ENCODE results near the gene USP35. TPM values are rescaled to one million over a fixed set of nuclear protein-coding genes. Genes with fewer than 3 reads are reported as not detected.
"Not testable (repeated sequence)": the region's sequence is repeated elsewhere in the genome, so short reads cannot be mapped to it uniquely, and the experiment has no call there.

Gene USP35
- total RNA-seq, 4 donors from 2014 or later = 7.4 to 17.2 (median 10.9) TPM

DNA sequence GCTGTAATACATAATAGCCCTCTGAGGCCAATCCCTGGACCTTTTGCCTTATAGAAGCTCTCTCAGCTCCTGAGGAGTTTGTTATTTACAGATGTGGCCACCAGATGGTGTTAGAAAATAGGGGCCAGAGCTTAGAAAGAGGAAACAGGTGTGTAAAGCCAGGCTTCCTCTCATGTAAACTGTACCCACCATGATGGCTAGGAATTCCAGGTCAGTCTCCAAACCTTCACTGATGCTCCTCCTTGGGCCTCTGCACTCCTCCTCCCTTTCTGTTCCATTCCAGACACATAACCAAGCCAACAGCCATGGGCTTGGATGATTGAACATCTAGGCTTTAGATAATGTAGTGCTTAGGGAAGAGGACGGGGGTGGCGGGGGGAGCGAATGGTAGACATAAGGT, 39.7 kb downstream of the USP35 start:
- DNase-seq = peak; percentile 22
- in situ Hi-C loops (cut with MboI; ENCODE audit: low pct_ligation_motif_present in 1 of 4, low pct_unique_long_range_greater_than_20kb in 1 of 4, low sequenced_read_pairs in 3 of 4) = loop anchor here in 3 of 4 donors (10.0 to 25.0 kb wide), 4 partner anchors 184 to 336 kb away; partner anchors contain the start of genes GAB2 (in 1 of the 3) and NARS2 (in 1 of the 3)
- Histone ChIP-seq H3K4me1 (peaks cover 0 to 14% (median 0%) of the 10 kb centered on the region in 4 donors), H3K27ac (no peak overlapping the region), H3K9me3 (no peaks in the 10 kb centered on the region), H3K4me3 (no peak overlapping the region), H3K27me3 (no peaks in the 10 kb centered on the region), H3K36me3 (peaks cover 0 to 6% (median 0%) of the 10 kb centered on the region in 4 donors)
- WGBS, 2 donors (ENCODE audit: low coverage in 1 of 2) = 89 to 97% methylated on average over 3 of the region's 3 CpGs
- TF ChIP-seq POLR2A (IDR thresholded peaks at IDR 0.05) (no peak), POLR2AphosphoS5 (IDR thresholded peaks at IDR 0.05) (no peak), EP300 (IDR thresholded peaks at IDR 0.05; ENCODE audit: low read depth) (no peak)
- TF ChIP-seq, protein P1, sequence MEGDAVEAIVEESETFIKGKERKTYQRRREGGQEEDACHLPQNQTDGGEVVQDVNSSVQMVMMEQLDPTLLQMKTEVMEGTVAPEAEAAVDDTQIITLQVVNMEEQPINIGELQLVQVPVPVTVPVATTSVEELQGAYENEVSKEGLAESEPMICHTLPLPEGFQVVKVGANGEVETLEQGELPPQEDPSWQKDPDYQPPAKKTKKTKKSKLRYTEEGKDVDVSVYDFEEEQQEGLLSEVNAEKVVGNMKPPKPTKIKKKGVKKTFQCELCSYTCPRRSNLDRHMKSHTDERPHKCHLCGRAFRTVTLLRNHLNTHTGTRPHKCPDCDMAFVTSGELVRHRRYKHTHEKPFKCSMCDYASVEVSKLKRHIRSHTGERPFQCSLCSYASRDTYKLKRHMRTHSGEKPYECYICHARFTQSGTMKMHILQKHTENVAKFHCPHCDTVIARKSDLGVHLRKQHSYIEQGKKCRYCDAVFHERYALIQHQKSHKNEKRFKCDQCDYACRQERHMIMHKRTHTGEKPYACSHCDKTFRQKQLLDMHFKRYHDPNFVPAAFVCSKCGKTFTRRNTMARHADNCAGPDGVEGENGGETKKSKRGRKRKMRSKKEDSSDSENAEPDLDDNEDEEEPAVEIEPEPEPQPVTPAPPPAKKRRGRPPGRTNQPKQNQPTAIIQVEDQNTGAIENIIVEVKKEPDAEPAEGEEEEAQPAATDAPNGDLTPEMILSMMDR (IDR thresholded peaks at IDR 0.05) = peak; percentile 42 to 64 (median 55)
- intact Hi-C loops (cut with DNase I; ENCODE audit: low total_unique reads) = no loop called here

DNA sequence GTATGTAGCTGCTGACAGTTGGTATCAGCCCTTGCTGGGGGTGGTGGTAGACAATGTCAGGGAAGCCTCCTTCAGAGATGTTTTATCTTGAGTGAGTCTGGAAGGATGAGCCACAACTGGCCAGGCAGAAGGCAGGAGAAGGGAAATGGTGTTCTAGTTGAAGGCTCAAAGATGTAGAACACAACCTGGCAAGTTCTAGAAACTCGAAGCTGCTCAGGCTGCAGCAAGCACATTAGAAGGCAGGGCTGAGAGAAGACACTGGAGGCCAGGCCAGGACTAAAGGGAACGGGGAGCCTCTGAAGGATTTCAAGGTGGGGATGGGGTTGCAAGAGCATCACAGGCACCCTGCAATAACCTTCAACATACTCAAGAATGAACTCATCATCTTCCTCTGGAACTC, 40.4 kb downstream of the USP35 start:
- Histone ChIP-seq H3K4me3 (no peak overlapping the region), H3K4me1 (peaks cover 0 to 14% (median 0%) of the 10 kb centered on the region in 4 donors), H3K9me3 (no peaks in the 10 kb centered on the region), H3K36me3 (peaks cover 0 to 5% (median 0%) of the 10 kb centered on the region in 4 donors), H3K27ac (no peak overlapping the region), H3K27me3 (no peaks in the 10 kb centered on the region)
- intact Hi-C loops (cut with DNase I; ENCODE audit: low total_unique reads) (no loop called here), in situ Hi-C loops (cut with MboI; ENCODE audit: low pct_ligation_motif_present in 1 of 4, low pct_unique_long_range_greater_than_20kb in 1 of 4, low sequenced_read_pairs in 3 of 4) (loop anchor here in 3 of 4 donors (10.0 to 25.0 kb wide), 4 partner anchors 183 to 336 kb away; partner anchors contain the start of genes GAB2 (in 1 of the 3) and NARS2 (in 1 of the 3))
- WGBS, 2 donors (ENCODE audit: low coverage in 1 of 2) = 84% methylated on average over 2 of the region's 2 CpGs; no CpG with 5 or more reads in 1 of the 2 donors
- DNase-seq = no peak
- no peak for TF ChIP-seq POLR2AphosphoS5 (IDR thresholded peaks at IDR 0.05)
- TF ChIP-seq, protein P1 (IDR thresholded peaks at IDR 0.05) = no peak
- no peak for TF ChIP-seq EP300 (IDR thresholded peaks at IDR 0.05; ENCODE audit: low read depth)
- no peak for TF ChIP-seq POLR2A (IDR thresholded peaks at IDR 0.05)

DNA sequence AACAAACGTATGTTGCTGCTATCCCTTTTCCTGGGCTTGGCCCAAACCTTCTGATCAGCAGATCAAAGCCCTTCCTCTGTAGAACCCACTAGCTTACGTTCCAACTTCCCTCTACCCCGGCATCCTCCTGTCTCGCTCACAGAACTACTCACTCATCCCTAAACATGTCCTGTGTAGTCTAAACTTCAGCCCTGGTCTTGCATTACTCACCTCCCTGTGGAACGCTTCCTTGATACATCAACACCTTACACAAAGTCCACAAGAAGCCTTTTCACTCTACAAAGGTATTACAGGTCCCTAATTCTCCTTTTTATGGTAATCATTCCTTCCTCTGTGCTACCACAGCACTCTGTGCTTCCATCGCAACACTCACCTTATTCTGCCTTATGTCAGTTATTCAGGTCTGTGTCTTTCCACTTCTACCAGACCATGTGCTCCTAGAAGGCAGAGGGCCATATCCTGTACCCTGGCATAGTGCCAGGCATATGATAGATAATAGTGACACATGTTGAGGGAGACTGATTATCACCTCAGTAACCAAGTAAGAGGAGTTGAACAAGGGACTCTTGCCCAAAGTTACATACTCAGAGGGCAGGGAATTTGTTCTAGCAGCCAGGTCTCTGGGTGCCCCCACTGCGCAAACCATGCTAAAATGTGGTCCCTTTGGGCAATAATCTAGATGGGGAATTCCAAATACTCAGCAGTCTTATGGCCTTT, 41.6 kb downstream of the USP35 start:
- intact Hi-C loops (cut with DNase I; ENCODE audit: low total_unique reads) = no loop called here
- Histone ChIP-seq H3K27me3 (no peaks in the 10 kb centered on the region), H3K36me3 (no peaks in the 10 kb centered on the region), H3K4me3 (no peak overlapping the region), H3K9me3 (no peaks in the 10 kb centered on the region), H3K4me1 (peaks cover 0 to 14% (median 0%) of the 10 kb centered on the region in 4 donors), H3K27ac (no peak overlapping the region)
- DNase-seq = no peak
- WGBS, 2 donors (ENCODE audit: low coverage in 1 of 2) = 86 to 100% methylated on average over 6 to 7 of the region's 7 CpGs
- TF ChIP-seq POLR2AphosphoS5 (IDR thresholded peaks at IDR 0.05) (no peak), POLR2A (IDR thresholded peaks at IDR 0.05) (no peak), EP300 (IDR thresholded peaks at IDR 0.05; ENCODE audit: low read depth) (no peak)
- TF ChIP-seq, protein P1 (IDR thresholded peaks at IDR 0.05) = no peak
- in situ Hi-C loops (cut with MboI; ENCODE audit: low pct_ligation_motif_present in 1 of 4, low pct_unique_long_range_greater_than_20kb in 1 of 4, low sequenced_read_pairs in 3 of 4) = loop anchor here in 2 of 4 donors (25.0 kb wide), 2 partner anchors 182 to 332 kb away; partner anchors contain the start of genes GAB2 (in 1 of the 2) and NARS2 (in 1 of the 2)

DNA sequence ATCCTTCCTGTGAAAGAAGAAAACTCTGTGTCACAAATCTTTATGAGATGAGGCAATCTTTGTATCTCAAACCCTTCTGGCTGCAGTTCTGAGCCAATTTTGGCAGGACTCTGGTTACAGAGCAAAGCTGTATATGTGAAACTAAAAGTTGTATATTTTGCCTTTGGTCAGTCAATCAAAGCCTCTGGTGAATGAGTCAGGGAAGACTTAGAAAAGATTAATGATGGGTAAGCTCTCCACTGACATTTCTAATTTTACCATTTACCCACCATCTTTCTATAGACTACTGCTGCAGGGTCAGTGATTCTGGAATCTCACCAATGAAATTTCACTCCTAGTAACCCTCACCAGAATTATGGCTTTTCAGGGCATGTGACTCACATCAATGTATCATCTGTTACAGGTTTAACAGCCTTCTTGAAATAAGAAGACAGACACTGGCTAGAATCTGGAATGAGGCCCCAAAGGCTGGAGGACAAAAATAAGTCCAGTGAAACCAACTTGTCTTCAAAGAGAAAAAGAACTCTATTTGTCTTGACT, 43.3 kb downstream of the USP35 start:
- no peak for TF ChIP-seq POLR2A (IDR thresholded peaks at IDR 0.05)
- no peak for TF ChIP-seq EP300 (IDR thresholded peaks at IDR 0.05; ENCODE audit: low read depth)
- no peak for TF ChIP-seq POLR2AphosphoS5 (IDR thresholded peaks at IDR 0.05)
- TF ChIP-seq, protein P1 (IDR thresholded peaks at IDR 0.05) = no peak
- no peak for DNase-seq
- Histone ChIP-seq H3K4me3 (no peak overlapping the region), H3K27ac (no peak overlapping the region), H3K27me3 (no peaks in the 10 kb centered on the region), H3K4me1 (peaks cover 0 to 14% (median 0%) of the 10 kb centered on the region in 4 donors), H3K9me3 (no peaks in the 10 kb centered on the region), H3K36me3 (no peaks in the 10 kb centered on the region)
- intact Hi-C loops (cut with DNase I; ENCODE audit: low total_unique reads) (no loop called here), in situ Hi-C loops (cut with MboI; ENCODE audit: low pct_ligation_motif_present in 1 of 4, low pct_unique_long_range_greater_than_20kb in 1 of 4, low sequenced_read_pairs in 3 of 4) (loop anchor here in 2 of 4 donors (25.0 kb wide), 2 partner anchors 180 to 330 kb away; partner anchors contain the start of genes GAB2 (in 1 of the 2) and NARS2 (in 1 of the 2))

DNA sequence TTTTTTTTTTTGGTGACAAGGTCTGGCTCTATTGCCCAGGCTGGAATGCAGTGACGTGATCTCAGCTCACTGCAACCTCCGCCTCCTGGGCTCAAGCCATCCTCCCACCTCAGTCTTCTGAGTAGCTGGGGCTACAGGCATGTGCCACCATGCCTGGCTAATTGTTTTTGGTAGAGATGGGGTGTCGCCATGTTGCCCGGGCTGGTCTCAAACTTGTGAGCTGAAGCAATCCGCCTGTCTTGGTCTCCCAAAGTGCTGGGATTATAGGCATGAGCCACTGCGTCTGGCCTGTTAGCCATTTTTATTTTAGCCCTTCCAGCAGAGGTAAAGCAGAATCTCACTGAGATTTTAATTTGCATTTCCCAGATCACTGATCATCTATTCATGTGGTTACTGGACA, 44.3 kb downstream of the USP35 start:
- H3K9me3 ChIP-seq; H3K27me3 ChIP-seq; H3K36me3 ChIP-seq; H3K4me3 ChIP-seq; H3K27ac ChIP-seq; intact Hi-C loops (cut with DNase I; ENCODE audit: low total_unique reads); DNase-seq: not testable (repeated sequence)
- H3K4me1 ChIP-seq = peaks cover 0 to 13% (median 0%) of the 10 kb centered on the region in 4 donors
- in situ Hi-C loops (cut with MboI; ENCODE audit: low pct_ligation_motif_present in 1 of 4, low pct_unique_long_range_greater_than_20kb in 1 of 4, low sequenced_read_pairs in 3 of 4) = loop anchor here in 2 of 4 donors (25.0 kb wide), 2 partner anchors 179 to 329 kb away; partner anchors contain the start of genes GAB2 (in 1 of the 2) and NARS2 (in 1 of the 2)
- WGBS, 2 donors (ENCODE audit: low coverage in 1 of 2) = 95 to 98% methylated on average over 5 to 6 of the region's 6 CpGs
